H9 (cell line): ENCODE data around the gene PPP2R3C. TPM values are rescaled to one million over a fixed set of nuclear protein-coding genes. Genes with fewer than 3 reads are reported as not detected.

ENCODE experiments used
- DNase-seq: peaks from one replicate; pipeline ENCODE4 v3.0.0-alpha.2; 2017
- H2AFZ ChIP-seq: one replicate; pipeline ENCODE4 v1.6.1; 2013; ENCODE audit warnings: mild to moderate bottlenecking, low read length, control low read depth, moderate library complexity
- H2AK5ac ChIP-seq: 2 replicates; pipeline ENCODE4 v1.6.1; 2013; ENCODE audit warnings: low read length, control low read depth, mixed read lengths; ENCODE audit not compliant: insufficient read length
- H2BK120ac ChIP-seq: one replicate; pipeline ENCODE4 v1.6.1; 2013; ENCODE audit warnings: low read depth, mild to moderate bottlenecking, low read length, control low read depth, inconsistent platforms; ENCODE audit not compliant: poor library complexity, severe bottlenecking
- H2BK12ac ChIP-seq: 2 replicates; pipeline ENCODE4 v1.6.1; 2013; ENCODE audit warnings: low read length, control low read depth, mixed read lengths, low read depth; ENCODE audit not compliant: insufficient read length
- H2BK15ac ChIP-seq: 2 replicates; pipeline ENCODE4 v1.6.1; 2013; ENCODE audit warnings: low read depth, low read length, control low read depth
- H2BK20ac ChIP-seq: one replicate; pipeline ENCODE4 v1.6.1; 2013; ENCODE audit warnings: low read depth, mild to moderate bottlenecking, low read length, control low read depth, inconsistent platforms; ENCODE audit not compliant: poor library complexity, severe bottlenecking
- H2BK5ac ChIP-seq: 2 replicates; pipeline ENCODE4 v1.6.1; 2013; ENCODE audit warnings: low read length, control low read depth, mixed read lengths; ENCODE audit not compliant: insufficient read length
- H3K14ac ChIP-seq: 2 replicates; pipeline ENCODE4 v1.6.1; 2013; ENCODE audit warnings: low read length, control low read depth; ENCODE audit not compliant: insufficient read depth
- H3K18ac ChIP-seq: 2 replicates; pipeline ENCODE4 v1.6.1; 2013; ENCODE audit warnings: low read depth, mild to moderate bottlenecking, mixed read lengths, low read length, control low read depth; ENCODE audit not compliant: insufficient read length
- H3K23ac ChIP-seq: 2 replicates; pipeline ENCODE4 v1.6.1; 2013; ENCODE audit warnings: low read length, control low read depth, mixed read lengths, low read depth; ENCODE audit not compliant: insufficient read length
- H3K23me2 ChIP-seq: 2 replicates; pipeline ENCODE4 v1.6.1; 2013; ENCODE audit warnings: low read depth, mild to moderate bottlenecking, mixed read lengths, low read length, control low read depth; ENCODE audit not compliant: insufficient read length, poor library complexity, severe bottlenecking
- H3K27ac ChIP-seq: 2 replicates; pipeline ENCODE4 v1.5.1; 2013; ENCODE audit warnings: low read length, control low read depth, mixed read lengths, low read depth; ENCODE audit not compliant: insufficient read length
- H3K27me3 ChIP-seq: 2 replicates; pipeline ENCODE4 v1.6.1; 2013; ENCODE audit warnings: low read length, control low read depth, inconsistent platforms; ENCODE audit not compliant: insufficient read depth
- H3K4ac ChIP-seq: 2 replicates; pipeline ENCODE4 v1.6.1; 2013; ENCODE audit warnings: low read depth, mild to moderate bottlenecking, control low read depth, inconsistent platforms, low read length, moderate library complexity
- H3K4me1 ChIP-seq: 2 replicates; pipeline ENCODE4 v1.6.1; 2013; ENCODE audit warnings: low read length, control low read depth, inconsistent platforms; ENCODE audit not compliant: insufficient read depth
- H3K4me2 ChIP-seq: 2 replicates; pipeline ENCODE4 v1.6.1; 2013; ENCODE audit warnings: low read length, control low read depth, mixed read lengths; ENCODE audit not compliant: insufficient read length, insufficient read depth
- H3K56ac ChIP-seq: 2 replicates; pipeline ENCODE4 v1.6.1; 2013; ENCODE audit warnings: low read depth, mild to moderate bottlenecking, mixed read lengths, low read length, control low read depth; ENCODE audit not compliant: insufficient read length
- H3K79me1 ChIP-seq: 2 replicates; pipeline ENCODE4 v1.6.1; 2013; ENCODE audit warnings: low read depth, mild to moderate bottlenecking, moderate library complexity, low read length, control low read depth, inconsistent platforms; ENCODE audit not compliant: insufficient read depth, poor library complexity, severe bottlenecking
- H3K79me2 ChIP-seq: 2 replicates; pipeline ENCODE4 v1.6.1; 2013; ENCODE audit warnings: low read length, control low read depth, inconsistent platforms; ENCODE audit not compliant: insufficient read depth
- H3K9ac ChIP-seq: 2 replicates; pipeline ENCODE4 v1.6.1; 2013; ENCODE audit warnings: low read length, control low read depth, mixed read lengths; ENCODE audit not compliant: insufficient read length; ENCODE audit errors: extremely low read depth
- H3K9me3 ChIP-seq: one replicate; pipeline ENCODE4 v1.6.1; 2013; ENCODE audit warnings: low read depth, low read length, inconsistent platforms; ENCODE audit not compliant: control insufficient read depth
- H3T11ph ChIP-seq: one replicate; pipeline ENCODE4 v1.6.1; 2013; ENCODE audit warnings: mild to moderate bottlenecking, low read length, control low read depth, inconsistent platforms
- H4K20me1 ChIP-seq: one replicate; pipeline ENCODE4 v1.6.1; 2013; ENCODE audit not compliant: control insufficient read depth, insufficient read length, insufficient read depth
- H4K5ac ChIP-seq: 2 replicates; pipeline ENCODE4 v1.6.1; 2013; ENCODE audit warnings: low read depth, mild to moderate bottlenecking, mixed read lengths, low read length, control low read depth; ENCODE audit not compliant: insufficient read length
- H4K8ac ChIP-seq: replicated peaks from 2 replicates; pipeline ENCODE4 v1.6.1; 2013; ENCODE audit warnings: low read length, control low read depth, mixed read lengths, low read depth; ENCODE audit not compliant: insufficient read length
- H4K91ac ChIP-seq: 2 replicates; pipeline ENCODE4 v1.6.1; 2013; ENCODE audit warnings: low read depth, mild to moderate bottlenecking, moderate library complexity, mixed read lengths, low read length, control low read depth; ENCODE audit not compliant: insufficient read length
- H3K27ac Mint-ChIP-seq, 3 experiments: 2 replicates in 2 of 3; 3 replicates in 1 of 3; pipeline ENCODE4 v1.8.0; 2020 to 2021; ENCODE audit warnings: mixed read lengths in 3 of 3, mild to moderate bottlenecking in 1 of 3, moderate library complexity in 1 of 3
- H3K27me3 Mint-ChIP-seq: 2 replicates; pipeline ENCODE4 v1.8.0; 2021; ENCODE audit warnings: low read depth, mild to moderate bottlenecking, moderate library complexity, mixed read lengths
- H3K36me3 Mint-ChIP-seq, 3 experiments: 2 replicates in 2 of 3; 3 replicates in 1 of 3; pipeline ENCODE4 v1.8.0; 2020 to 2021; ENCODE audit warnings: low read depth in 3 of 3, mixed read lengths in 3 of 3; ENCODE audit not compliant: insufficient read depth in 1 of 3
- H3K4me1 Mint-ChIP-seq, 2 experiments: 2 replicates each; pipeline ENCODE4 v1.8.0; 2020; ENCODE audit warnings: mixed read lengths in 2 of 2
- H3K4me3 Mint-ChIP-seq, 2 experiments: 2 replicates in 1 of 2; 3 replicates in 1 of 2; pipeline ENCODE4 v1.8.0; 2020 to 2021; ENCODE audit warnings: mild to moderate bottlenecking in 2 of 2, mixed read lengths in 2 of 2, moderate library complexity in 1 of 2
- H3K9me3 Mint-ChIP-seq, 2 experiments: 2 replicates in 1 of 2; 3 replicates in 1 of 2; pipeline ENCODE4 v1.8.0; 2020; ENCODE audit warnings: mild to moderate bottlenecking in 2 of 2, mixed read lengths in 2 of 2, moderate library complexity in 1 of 2
- CTCF ChIP-seq: fragments of 200-600 bp; sonication (generic); conservative IDR thresholded peaks from 3 replicates; pipeline ENCODE4 v1.8.0; 2021; ENCODE audit warnings: antibody characterized with exemption, mild to moderate bottlenecking
- WGBS: extraction: QIAGEN DNeasy Blood & Tissue Kit; methylation state at CpG from one replicate; pipeline ENCODE4 v1.1.7; 2013; ENCODE audit warnings: missing lambda C conversion rate, low lambda C conversion rate, mixed read lengths; ENCODE audit not compliant: insufficient read length; ENCODE audit errors: extremely low coverage; 5-methylcytosine and 5-hydroxymethylcytosine counted together
- total RNA-seq: library from RNA; stranded (reverse); gene quantifications from 2 replicates; pipeline ENCODE4 v1.2.1, GENCODE V29; 2021

The PPP2R3C gene
- total RNA-seq, 1 experiment from 2014 or later = 51.1 TPM

- H3K4me1 Mint-ChIP-seq = peaks cover 14 to 17% of the 10 kb centered on the region in 2 experiments
- no peak for DNase-seq
- no peaks in the 10 kb centered on the region for H3K9me3 ChIP-seq
These were observed 1.1 kb upstream of the PPP2R3C start for GRCh38 chr14:35122696-35123387.

More at GRCh38 chr14:35122696-35123387, 1.1 kb upstream of the PPP2R3C start:
- Histone ChIP-seq H2AK5ac (no peak overlapping the region), H3K79me1 (peaks cover 2% of the 10 kb centered on the region), H3K23ac (no peak overlapping the region), H3K56ac (peak overlapping the region; percentile 98), H4K20me1 (no peaks in the 10 kb centered on the region), H3K27me3 (no peaks in the 10 kb centered on the region), H2BK120ac (no peak overlapping the region), H3K4ac (no peak overlapping the region), H2BK15ac (no peak overlapping the region), H2AFZ (no peak overlapping the region), H4K5ac (peak overlapping the region; percentile 100), H2BK20ac (no peak overlapping the region), H3K4me1 (no peaks in the 10 kb centered on the region), H4K8ac (peak overlapping the region; percentile 97), H3K23me2 (peaks cover 16% of the 10 kb centered on the region), H3K14ac (peak overlapping the region; percentile 100; the same call in 1 of the 2 replicates), H3K9ac (peak overlapping the region; percentile 96), H3T11ph (no peak overlapping the region), H2BK12ac (no peak overlapping the region), H4K91ac (no peak overlapping the region), H3K27ac (peak overlapping the region; percentile 96), H3K79me2 (no peaks in the 10 kb centered on the region), H3K18ac (peak overlapping the region; percentile 100), H2BK5ac (no peak overlapping the region), H3K4me2 (peak overlapping the region; percentile 47)
- TF ChIP-seq CTCF = no peak
- no peaks in the 10 kb centered on the region; a peak in 1 of 5 replicates for H3K9me3 Mint-ChIP-seq
- H3K36me3 Mint-ChIP-seq = peaks cover 2 to 36% (median 27%) of the 10 kb centered on the region in 3 experiments; a peak in 5 of 7 replicates
- H3K27me3 Mint-ChIP-seq = no peaks in the 10 kb centered on the region
- H3K4me3 Mint-ChIP-seq = peak overlapping the region; percentile 91 to 96
- peak overlapping the region; percentile 100 for H3K27ac Mint-ChIP-seq
- no CpG with 5 or more reads among the region's 23 CpGs for WGBS
